ENCODE results near the gene UBE2G1.

Gene UBE2G1

GRCh38 chr17:4334332-4334731 lies 32.1 kb downstream of the UBE2G1 start:
- DNase-seq (ENCODE audit: low spot score): no peak

- no peak for DNase-seq (ENCODE audit: low spot score)
Observed at GRCh38 chr17:4333041-4333440, 33.4 kb downstream of the UBE2G1 start.

DNA sequence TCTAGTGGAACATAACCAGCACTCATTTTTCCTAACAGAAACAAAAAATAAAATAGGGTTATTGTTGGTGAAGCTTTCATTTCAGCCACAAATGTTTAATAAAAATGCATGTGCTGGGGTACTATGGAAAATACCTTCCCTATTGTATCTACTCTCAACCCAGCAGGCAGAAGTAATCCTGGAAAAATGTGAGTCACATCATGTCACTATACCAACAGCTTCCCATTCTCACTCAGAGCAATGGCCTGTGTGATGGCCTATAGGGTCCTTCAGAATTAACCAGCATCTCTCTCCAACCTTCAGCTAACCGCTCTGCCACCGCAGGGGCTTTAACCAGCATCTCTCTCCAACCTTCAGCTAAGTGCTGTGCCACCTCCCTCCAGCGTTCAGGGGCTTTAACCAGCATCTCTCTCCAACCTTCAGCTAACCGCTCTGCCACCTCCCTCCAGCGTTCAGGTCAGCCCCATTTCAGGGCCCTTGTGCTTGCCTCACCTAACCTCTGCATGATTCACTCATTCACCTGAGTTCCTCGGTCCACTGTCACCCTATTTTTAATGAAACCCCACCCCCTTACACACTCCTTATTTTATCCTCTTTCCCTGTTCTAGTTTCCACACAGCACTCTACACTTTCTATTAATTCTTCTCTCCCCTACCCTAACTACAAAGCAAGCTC lies 34.0 kb downstream of the UBE2G1 start:
- peak; percentile 45 for DNase-seq (ENCODE audit: low spot score)

GRCh38 chr17:4331614-4332013 lies 34.9 kb downstream of the UBE2G1 start:
- no peak for DNase-seq (ENCODE audit: low spot score)

DNA sequence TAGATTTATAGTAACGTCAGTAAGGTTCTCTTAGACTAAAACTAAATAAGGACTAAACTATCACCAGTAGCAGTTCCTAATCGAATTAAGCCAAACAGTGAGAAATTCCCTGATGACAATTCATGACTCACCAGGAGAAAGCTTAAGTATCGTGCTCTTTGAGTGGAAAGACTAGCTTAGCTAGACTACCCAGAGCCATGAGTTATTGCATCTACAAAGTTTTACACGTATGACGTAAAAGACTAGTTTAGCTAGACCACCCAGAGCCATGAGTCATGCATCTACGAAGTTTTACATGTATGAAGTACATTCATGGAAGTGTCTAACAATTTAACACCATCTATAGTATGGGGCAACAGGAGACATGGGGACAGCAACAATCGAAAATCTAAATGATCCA lies 36.6 kb downstream of the UBE2G1 start:
- peak; percentile 84 for DNase-seq (ENCODE audit: low spot score)

DNA sequence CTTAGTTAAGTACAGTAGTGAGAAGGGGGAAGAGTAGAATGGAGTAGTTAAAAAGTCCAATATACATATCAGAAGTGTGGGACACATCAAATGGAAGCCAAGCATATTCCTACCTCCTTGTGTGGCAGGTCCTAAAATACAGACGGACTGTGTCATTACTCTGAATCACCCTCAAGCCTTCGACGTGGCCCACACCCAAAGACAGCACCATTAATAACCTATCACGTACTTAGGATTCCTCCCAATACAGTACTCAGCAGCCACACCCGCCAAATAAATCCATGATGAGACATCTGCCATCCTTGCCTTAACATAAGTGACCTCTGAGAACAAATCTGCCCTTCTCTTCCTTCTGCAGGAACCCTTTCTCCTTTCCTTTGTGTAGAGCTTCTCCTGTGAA lies 38.9 kb downstream of the UBE2G1 start:
- DNase-seq (ENCODE audit: low spot score): peak; percentile 70

- DNase-seq (ENCODE audit: low spot score): no peak
Observed at GRCh38 chr17:4326608-4327007, 39.9 kb downstream of the UBE2G1 start.

GRCh38 chr17:4326112-4326511 lies 40.4 kb downstream of the UBE2G1 start:
- DNase-seq (ENCODE audit: low spot score): no peak

DNA sequence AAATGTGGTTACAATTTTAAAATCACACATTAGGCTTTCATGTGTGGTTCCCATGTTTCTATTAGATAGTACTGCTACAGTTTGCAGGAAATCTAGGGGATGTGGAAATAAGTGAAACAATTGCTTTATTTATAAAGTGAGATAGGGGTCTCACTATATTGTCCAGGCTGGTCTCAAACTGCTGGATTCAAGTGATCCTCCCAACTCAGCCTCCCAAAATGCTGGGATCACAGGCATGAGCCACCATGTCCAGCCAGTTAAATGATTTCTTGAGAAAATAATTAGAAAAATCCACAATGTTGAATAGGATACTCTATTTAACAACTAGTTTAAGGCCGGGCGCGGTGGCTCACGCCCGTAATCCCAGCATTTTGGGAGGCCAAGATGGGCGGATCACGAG lies 42.0 kb downstream of the UBE2G1 start:
- DNase-seq (ENCODE audit: low spot score): no peak

DNA sequence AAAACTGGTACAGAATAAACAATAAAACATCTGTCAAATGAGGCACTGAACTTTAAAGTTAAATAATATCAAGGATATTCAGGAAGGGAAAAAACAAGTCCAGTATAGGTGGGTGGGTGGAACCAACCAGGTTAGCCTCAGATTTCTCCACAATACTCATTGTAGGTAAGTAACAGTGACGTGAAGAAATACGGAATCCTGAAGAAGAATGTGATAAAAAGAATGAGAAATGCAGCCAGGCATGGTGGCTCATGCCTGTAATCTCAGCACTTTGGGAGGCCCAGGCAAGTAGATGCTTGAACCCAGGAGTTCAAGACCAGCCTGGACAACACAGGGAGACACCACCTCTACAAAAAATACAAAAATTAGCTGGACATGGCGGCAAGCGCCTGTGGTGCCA lies 47.3 kb downstream of the UBE2G1 start:
- DNase-seq (ENCODE audit: low spot score): no peak

DNA sequence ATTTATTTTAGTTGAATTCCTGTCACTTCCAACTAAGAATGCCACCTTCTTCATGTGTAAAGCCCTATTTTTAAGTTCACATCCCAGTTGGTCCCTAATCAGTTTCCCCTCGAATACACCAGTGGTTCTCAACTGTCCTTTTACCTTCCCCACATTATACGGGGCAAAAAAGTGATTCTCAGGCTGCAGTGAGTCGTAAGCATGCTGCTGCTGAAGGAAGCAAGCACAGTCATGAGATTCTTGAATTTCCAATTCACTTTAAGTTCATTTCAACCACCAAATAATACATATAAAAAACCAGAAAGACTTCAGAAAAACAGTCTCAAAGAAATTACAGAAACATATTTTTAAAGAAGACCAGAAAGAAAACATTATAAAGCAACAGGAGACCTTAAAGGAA lies 47.9 kb downstream of the UBE2G1 start:
- DNase-seq (ENCODE audit: low spot score): peak; percentile 27

GRCh38 chr17:4318186-4318585 lies 48.3 kb downstream of the UBE2G1 start:
- no peak for DNase-seq (ENCODE audit: low spot score)

DNA sequence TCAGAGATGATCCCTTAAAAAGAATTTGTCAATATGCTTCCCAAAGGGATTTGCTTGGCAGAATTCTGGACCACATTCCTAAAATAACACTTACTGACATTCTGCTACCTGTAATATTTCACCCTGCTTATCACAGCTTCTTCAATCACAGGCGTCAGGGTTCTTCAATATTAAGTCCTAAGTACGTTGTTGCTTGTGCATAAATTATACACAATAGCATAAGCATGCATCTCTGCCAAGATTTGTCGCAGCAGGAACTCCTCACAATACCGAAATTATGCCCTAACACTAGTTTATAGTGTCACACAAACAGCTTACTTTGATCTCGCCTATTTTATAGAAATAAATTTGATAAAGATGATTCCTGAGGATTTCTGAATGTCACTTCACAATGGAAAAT lies 48.9 kb downstream of the UBE2G1 start:
- DNase-seq (ENCODE audit: low spot score): no peak

- DNase-seq (ENCODE audit: low spot score): no peak
Observed at GRCh38 chr17:4316648-4317047, 49.8 kb downstream of the UBE2G1 start.

DNA sequence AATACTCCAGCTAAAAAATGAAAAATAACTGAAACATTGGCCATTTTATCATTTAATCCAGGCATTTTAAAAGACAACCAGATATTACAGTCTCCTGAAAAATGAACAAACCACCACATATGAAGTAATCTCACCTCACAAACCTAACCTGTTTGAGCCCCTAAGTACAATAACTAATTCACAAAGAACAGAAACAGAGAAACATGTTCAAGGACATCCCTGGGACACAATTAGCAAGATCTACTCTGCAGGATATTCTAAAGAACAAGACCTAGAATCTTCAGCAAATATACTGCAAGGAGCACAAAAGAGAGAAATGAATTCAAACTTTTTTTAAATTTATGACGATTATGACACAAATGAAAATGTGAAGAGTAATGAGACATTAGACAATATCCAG lies 51.9 kb downstream of the UBE2G1 start:
- DNase-seq (ENCODE audit: low spot score): no peak

- no peak for DNase-seq (ENCODE audit: low spot score)
Observed at GRCh38 chr17:4314179-4314578, 52.3 kb downstream of the UBE2G1 start.

DNA sequence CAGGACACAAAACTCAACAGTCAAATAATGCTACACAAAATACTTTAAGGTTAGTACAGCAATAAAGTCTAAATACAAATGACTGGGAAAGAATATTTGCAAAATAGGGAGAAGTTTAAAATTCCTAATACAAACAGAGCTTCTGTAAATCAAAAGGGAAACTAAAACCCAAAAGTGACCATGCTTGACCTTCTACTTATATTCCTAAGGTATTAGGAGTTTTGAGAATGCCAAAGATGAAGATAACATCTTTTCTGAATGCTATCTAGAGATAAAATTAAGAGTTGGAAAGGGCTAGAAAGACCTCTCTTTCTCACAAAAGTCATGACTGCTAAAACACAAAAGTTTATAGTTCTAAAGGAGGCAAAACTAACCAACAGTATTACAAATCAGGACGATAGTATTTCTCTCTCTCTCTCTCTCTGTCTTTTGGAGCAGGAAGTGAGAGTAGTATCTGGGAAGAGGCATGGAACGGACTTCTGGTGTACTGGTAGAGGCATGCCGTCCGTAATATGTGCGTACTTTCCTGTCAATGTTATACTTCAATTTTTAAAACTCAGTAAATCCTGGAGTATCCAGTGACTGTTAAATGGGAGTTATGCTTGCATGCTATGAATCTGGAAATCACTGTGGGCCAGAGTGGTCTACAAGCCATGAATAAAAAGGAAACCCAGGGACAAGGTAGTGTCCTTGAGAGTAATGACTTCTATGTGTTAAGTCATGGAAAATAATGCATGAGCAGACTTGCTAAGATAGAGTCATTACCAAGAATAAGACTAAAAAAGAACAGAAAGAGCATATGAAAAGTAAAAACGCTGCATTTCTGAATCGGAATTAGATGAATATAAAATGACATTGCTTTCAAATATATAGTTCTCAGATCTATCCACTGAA lies 53.0 kb downstream of the UBE2G1 start:
- no peak for DNase-seq (ENCODE audit: low spot score)

- DNase-seq (ENCODE audit: low spot score): no peak
Observed at GRCh38 chr17:4310354-4311060, 56.0 kb downstream of the UBE2G1 start.

GRCh38 chr17:4309897-4310296 lies 56.6 kb downstream of the UBE2G1 start:
- no peak for DNase-seq (ENCODE audit: low spot score)

- DNase-seq (ENCODE audit: low spot score): no peak
Observed at GRCh38 chr17:4307179-4307930, 59.1 kb downstream of the UBE2G1 start.

- DNase-seq (ENCODE audit: low spot score): no peak
Observed at GRCh38 chr17:4305224-4305623, 61.3 kb downstream of the UBE2G1 start.

DNA sequence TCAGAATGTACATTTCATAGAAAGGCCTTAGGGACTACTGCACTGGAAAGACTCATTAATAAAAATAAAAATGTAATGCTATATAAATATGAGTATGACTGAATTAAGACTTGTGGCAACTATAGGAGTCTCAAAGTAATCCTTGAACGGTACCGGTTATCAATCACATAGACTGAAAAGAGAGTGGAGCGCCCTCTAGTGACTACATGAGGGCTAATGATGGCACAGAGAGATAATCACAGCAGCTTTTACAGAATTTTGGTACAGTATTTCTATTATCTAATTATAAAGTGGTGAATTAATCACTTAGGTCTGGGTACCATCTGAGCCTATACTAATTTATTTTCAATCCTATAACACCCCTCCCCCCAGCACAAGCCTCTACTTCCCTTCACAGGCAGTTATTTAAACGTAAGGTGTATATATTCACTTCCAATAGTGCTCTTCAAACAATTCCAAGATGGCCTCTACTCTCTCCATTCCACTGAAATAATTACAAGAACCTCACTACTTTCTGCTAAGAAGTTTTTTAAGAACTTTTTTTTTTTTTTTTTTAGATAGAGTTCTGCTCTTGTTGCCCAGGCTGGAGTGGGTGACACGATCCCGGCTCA lies 62.0 kb downstream of the UBE2G1 start:
- peak; percentile 52 for DNase-seq (ENCODE audit: low spot score)

Data from kidney tubule cell (primary cell).